Stomach (tissue), 9 donors: ENCODE data around the gene RPP21. TPM values are rescaled to one million over a fixed set of nuclear protein-coding genes. Genes with fewer than 3 reads are reported as not detected.

Source experiments
- DNase-seq, 2 donors: peaks; one replicate each; pipeline versions ENCODE4 v3.0.0 to v3.0.0-alpha.2; 2013 to 2019
- H3K27ac ChIP-seq, 5 donors: fragments of 200-600 bp in 4 of 5; sonication (generic) in 4 of 5; one replicate each; pipeline ENCODE4 v1.5.1; 2013 to 2019; ENCODE audit warnings: mild to moderate bottlenecking in 1 of 5, moderate library complexity in 1 of 5
- H3K27me3 ChIP-seq, 3 donors: fragments of 200-600 bp; sonication (generic); one replicate each; pipeline ENCODE4 v1.5.1; 2017 to 2019; ENCODE audit warnings: mixed run types in 1 of 3
- H3K36me3 ChIP-seq, 4 donors: fragments of 200-600 bp; sonication (generic); 1 replicate in 3 of 4; 2 replicates in 1 of 4; pipeline ENCODE4 v1.5.1; 2016 to 2019
- H3K4me1 ChIP-seq, 4 donors: fragments of 200-600 bp; sonication (generic); one replicate each; pipeline ENCODE4 v1.5.1; 2016 to 2019
- H3K4me3 ChIP-seq, 4 donors: fragments of 200-600 bp; sonication (generic) in 3 of 4; one replicate each; pipeline ENCODE4 v1.5.1; 2016 to 2019; ENCODE audit warnings: mild to moderate bottlenecking in 1 of 4
- H3K9me3 ChIP-seq, 4 donors: fragments of 200-600 bp; sonication (generic); one replicate each; pipeline ENCODE4 v1.5.1; 2016 to 2019
- EP300 ChIP-seq: sonication (generic); formaldehyde crosslinking; IDR thresholded peaks from one replicate; pipeline ENCODE4 v1.6.1; 2017; ENCODE audit warnings: antibody characterized with exemption
- POLR2A ChIP-seq, 4 donors: fragments of 450-650 bp; IDR thresholded peaks; one replicate each; pipeline ENCODE4 v1.6.1; 2016; ENCODE audit warnings: antibody characterized with exemption in 4 of 4, control low read depth in 2 of 4, mild to moderate bottlenecking in 1 of 4, moderate library complexity in 1 of 4
- POLR2AphosphoS5 ChIP-seq, 3 donors: sonication (generic); formaldehyde crosslinking; IDR thresholded peaks; one replicate each; pipeline ENCODE4 v1.6.1; 2016; ENCODE audit warnings: antibody characterized with exemption in 3 of 3
- WGBS, 5 donors: extraction: QIAGEN DNeasy Blood & Tissue Kit in 3 of 5; methylation state at CpG; one replicate each; pipeline versions ENCODE4 v1.1.5 to v1.1.7; 2013 to 2018; 5-methylcytosine and 5-hydroxymethylcytosine counted together
- intact Hi-C: fragments of 100-400 bp; cut with DNase I; formaldehyde crosslinking; loops from one replicate; pipeline ENCODE4 v1.15.1; 2023; ENCODE audit warnings: low total_unique reads
- polyA plus RNA-seq, 3 donors: library from polyadenylated mRNA; stranded (reverse); fragments of 200-250 nt; gene quantifications; one replicate each; pipeline ENCODE4 v1.2.3, GENCODE V29; 2013
- total RNA-seq, 5 donors: library from RNA; depleted of rRNA; stranded (reverse); fragments of >200 nt; gene quantifications; one replicate each; pipeline versions ENCODE4 v1.1.0 to v1.2.3, GENCODE V29; 2014 to 2016
- TF ChIP-seq, protein P1 (sequence below), 7 experiments: fragments of 450-650 bp in 4 of 7; fragments of 200-600 bp in 3 of 7; sonication (generic) in 3 of 7; IDR thresholded peaks; one replicate each; pipeline ENCODE4 v1.5.1; 2016 to 2019; ENCODE audit warnings: antibody characterized with exemption in 7 of 7, control low read depth in 2 of 7, mild to moderate bottlenecking in 1 of 7
- donor health status: healthy with polysubstance abuse.
- donor health status: Bipolar disorder and iron deficiency.
- donor health status: healthy.

The RPP21 gene
- total and polyA plus RNA-seq, 8 donors, result 4.5 to 167 (median 119) TPM; not detected in 1

DNA sequence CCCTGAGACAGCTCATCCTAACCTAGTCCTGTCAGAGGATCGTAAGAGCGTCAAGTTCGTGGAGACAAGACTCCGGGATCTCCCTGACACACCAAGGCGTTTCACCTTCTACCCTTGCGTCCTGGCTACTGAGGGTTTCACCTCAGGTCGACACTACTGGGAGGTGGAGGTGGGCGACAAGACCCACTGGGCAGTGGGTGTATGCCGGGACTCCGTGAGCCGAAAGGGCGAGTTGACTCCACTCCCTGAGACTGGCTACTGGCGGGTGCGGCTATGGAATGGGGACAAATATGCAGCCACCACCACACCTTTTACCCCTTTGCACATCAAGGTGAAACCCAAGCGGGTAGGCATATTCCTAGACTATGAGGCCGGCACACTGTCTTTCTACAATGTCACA, 3.2 kb upstream of the RPP21 start:
- peaks cover 9 to 17% (median 12%) of the 10 kb centered on the region in 4 donors for H3K4me1 ChIP-seq
- no peak for DNase-seq
- peaks cover 22 to 67% (median 64%) of the 10 kb centered on the region in 4 donors for H3K36me3 ChIP-seq
- H3K27me3 ChIP-seq, result no peaks in the 10 kb centered on the region
- no peaks in the 10 kb centered on the region for H3K9me3 ChIP-seq
- 95 to 97% (median 96%) methylated on average over 14 to 16 of the region's 16 CpGs for WGBS, 5 donors
- TF ChIP-seq, protein P1, sequence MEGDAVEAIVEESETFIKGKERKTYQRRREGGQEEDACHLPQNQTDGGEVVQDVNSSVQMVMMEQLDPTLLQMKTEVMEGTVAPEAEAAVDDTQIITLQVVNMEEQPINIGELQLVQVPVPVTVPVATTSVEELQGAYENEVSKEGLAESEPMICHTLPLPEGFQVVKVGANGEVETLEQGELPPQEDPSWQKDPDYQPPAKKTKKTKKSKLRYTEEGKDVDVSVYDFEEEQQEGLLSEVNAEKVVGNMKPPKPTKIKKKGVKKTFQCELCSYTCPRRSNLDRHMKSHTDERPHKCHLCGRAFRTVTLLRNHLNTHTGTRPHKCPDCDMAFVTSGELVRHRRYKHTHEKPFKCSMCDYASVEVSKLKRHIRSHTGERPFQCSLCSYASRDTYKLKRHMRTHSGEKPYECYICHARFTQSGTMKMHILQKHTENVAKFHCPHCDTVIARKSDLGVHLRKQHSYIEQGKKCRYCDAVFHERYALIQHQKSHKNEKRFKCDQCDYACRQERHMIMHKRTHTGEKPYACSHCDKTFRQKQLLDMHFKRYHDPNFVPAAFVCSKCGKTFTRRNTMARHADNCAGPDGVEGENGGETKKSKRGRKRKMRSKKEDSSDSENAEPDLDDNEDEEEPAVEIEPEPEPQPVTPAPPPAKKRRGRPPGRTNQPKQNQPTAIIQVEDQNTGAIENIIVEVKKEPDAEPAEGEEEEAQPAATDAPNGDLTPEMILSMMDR (IDR thresholded peaks at IDR 0.05), result no peak
- TF ChIP-seq POLR2A (IDR thresholded peaks at IDR 0.05), result no peak
- TF ChIP-seq POLR2AphosphoS5 (IDR thresholded peaks at IDR 0.05), result no peak
- no peak for TF ChIP-seq EP300
- H3K27ac ChIP-seq, result no peak overlapping the region
- intact Hi-C loops, result no loop called here
- H3K4me3 ChIP-seq, result no peak overlapping the region

DNA sequence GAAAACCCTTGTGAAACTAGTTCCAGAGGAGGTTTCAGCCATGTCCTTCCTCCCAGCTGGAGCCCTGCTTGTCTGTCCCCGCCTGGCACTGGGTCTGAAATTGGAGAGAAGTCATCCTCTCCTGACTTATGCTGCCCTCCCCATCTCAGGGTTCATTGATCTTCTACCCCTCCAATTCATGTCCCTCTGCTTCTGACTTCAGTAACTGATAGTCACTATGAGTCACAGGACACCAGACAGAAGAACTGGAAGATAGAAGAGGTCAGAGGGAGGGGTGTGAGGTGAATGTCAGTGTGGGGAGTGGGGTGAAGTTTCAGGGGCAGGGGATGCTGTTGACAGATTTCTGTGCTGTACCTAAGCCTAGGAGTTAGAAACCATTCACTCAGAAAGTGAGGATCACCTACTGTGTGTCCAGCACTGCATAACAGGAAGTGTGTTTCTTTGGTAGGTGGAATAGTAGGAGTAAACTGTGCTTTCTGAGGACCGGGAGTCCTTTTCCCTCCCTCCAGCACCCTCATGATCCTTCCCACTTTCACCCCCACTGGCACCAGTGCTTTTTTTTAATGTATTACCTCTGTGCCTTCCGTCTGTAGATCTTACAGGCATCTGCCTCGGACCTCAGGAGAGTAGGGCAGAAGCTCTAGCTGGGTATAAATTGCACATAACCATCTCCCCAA, 627 bp upstream of the RPP21 start:
- Histone ChIP-seq H3K4me3 (peak overlapping the region; percentile 85 to 94 (median 90)), H3K27ac (peak overlapping the region in 4 of 5 donors; percentile 89 to 94 (median 92)), H3K36me3 (peaks cover 12 to 55% (median 49%) of the 10 kb centered on the region in 4 donors), H3K4me1 (peaks cover 9 to 17% (median 12%) of the 10 kb centered on the region in 4 donors), H3K9me3 (no peaks in the 10 kb centered on the region), H3K27me3 (no peaks in the 10 kb centered on the region)
- no peak for DNase-seq
- no peak for TF ChIP-seq POLR2AphosphoS5 (IDR thresholded peaks at IDR 0.05)
- no peak for TF ChIP-seq EP300
- TF ChIP-seq, protein P1 (IDR thresholded peaks at IDR 0.05), result no peak
- no peak for TF ChIP-seq POLR2A (IDR thresholded peaks at IDR 0.05)
- 47 to 65% (median 55%) methylated on average over 4 of the region's 4 CpGs for WGBS, 5 donors
- intact Hi-C loops, result no loop called here

DNA sequence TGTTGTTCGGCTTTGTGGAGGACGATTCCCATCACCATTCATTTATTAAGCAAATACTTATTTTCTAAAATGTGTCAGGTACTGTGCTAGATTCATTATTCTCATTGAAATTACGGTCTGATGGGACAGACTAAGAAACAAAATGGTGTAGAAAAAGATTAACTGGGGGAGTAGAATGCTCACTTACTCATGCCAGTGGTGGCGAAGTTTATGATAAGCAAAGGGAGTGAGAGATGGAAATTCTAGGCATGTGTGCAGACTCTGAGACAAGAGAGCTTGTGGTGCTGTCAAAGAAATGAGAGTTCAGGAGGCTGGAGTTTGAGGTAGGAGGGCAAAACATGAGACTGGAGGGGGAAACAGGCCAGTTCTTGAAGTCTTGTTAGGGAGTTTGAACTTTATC, 896 bp downstream of the RPP21 start:
- Histone ChIP-seq H3K27ac (peak overlapping the region in 3 of 5 donors; percentile 89 to 94 (median 89)), H3K36me3 (peaks cover 12 to 39% (median 34%) of the 10 kb centered on the region in 4 donors), H3K4me3 (peak overlapping the region; percentile 85 to 94 (median 90)), H3K9me3 (no peaks in the 10 kb centered on the region), H3K27me3 (no peaks in the 10 kb centered on the region), H3K4me1 (peaks cover 9 to 17% (median 12%) of the 10 kb centered on the region in 4 donors)
- DNase-seq, result no peak
- WGBS, 5 donors, result 30 to 41% (median 40%) methylated on average over 4 of the region's 4 CpGs
- intact Hi-C loops, result no loop called here
- TF ChIP-seq, protein P1 (IDR thresholded peaks at IDR 0.05), result no peak
- TF ChIP-seq POLR2A (IDR thresholded peaks at IDR 0.05) (no peak), POLR2AphosphoS5 (IDR thresholded peaks at IDR 0.05) (no peak), EP300 (no peak)

DNA sequence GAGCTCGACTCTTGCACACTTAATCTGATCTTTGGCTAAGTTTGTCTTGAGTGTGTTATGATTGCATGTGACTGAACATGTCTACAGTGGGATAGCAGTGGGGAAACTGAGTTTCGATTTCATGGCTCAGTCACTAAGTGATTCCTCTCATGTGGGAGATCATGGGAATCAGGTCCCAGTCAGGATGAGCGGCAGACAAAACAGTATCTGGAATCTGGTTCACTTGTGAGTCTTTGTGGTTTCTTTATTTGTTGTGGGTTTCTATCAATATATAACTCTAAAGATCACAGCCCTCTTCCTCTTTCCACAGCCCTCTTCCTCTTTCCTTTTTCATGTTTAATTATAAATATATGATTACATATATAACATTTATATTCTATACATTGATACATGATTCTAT, 4.0 kb downstream of the RPP21 start:
- WGBS, 5 donors, result 54 to 86% (median 70%) methylated on average over 3 of the region's 3 CpGs
- TF ChIP-seq POLR2A (IDR thresholded peaks at IDR 0.05) (no peak), EP300 (no peak), POLR2AphosphoS5 (IDR thresholded peaks at IDR 0.05) (no peak)
- TF ChIP-seq, protein P1 (IDR thresholded peaks at IDR 0.05), result no peak
- Histone ChIP-seq H3K27me3 (peaks cover 0 to 11% (median 0%) of the 10 kb centered on the region in 3 donors), H3K36me3 (peaks cover 0 to 18% (median 16%) of the 10 kb centered on the region in 4 donors), H3K4me1 (peaks cover 9 to 17% (median 12%) of the 10 kb centered on the region in 4 donors), H3K27ac (no peak overlapping the region), H3K4me3 (no peak overlapping the region), H3K9me3 (no peaks in the 10 kb centered on the region)
- no peak for DNase-seq
- intact Hi-C loops, result no loop called here
